Skeletal muscle tissue (tissue), 4 donors: ENCODE data around the gene TFB2M. TPM values are rescaled to one million over a fixed set of nuclear protein-coding genes. Genes with fewer than 3 reads are reported as not detected.
A peak's percentile ranks its signal among the peaks of the same experiment; 100 is the strongest.

ENCODE experiments used
- H3K27ac ChIP-seq: one replicate; pipeline ENCODE4 v1.7.0; 2013; ENCODE audit warnings: mild to moderate bottlenecking, low read depth, low read length, inconsistent platforms
- H3K27me3 ChIP-seq, 3 donors: one replicate each; pipeline ENCODE4 v1.7.0; 2013; ENCODE audit warnings: low read length in 3 of 3; ENCODE audit not compliant: control insufficient read depth in 3 of 3, insufficient read depth in 3 of 3
- H3K36me3 ChIP-seq, 3 donors: one replicate each; pipeline ENCODE4 v1.7.0; 2013; ENCODE audit warnings: low read length in 3 of 3; ENCODE audit not compliant: control insufficient read depth in 3 of 3, insufficient read depth in 3 of 3
- H3K4me1 ChIP-seq, 3 donors: one replicate each; pipeline ENCODE4 v1.7.0; 2013; ENCODE audit warnings: low read length in 3 of 3, mild to moderate bottlenecking in 3 of 3; ENCODE audit not compliant: control insufficient read depth in 3 of 3, insufficient read depth in 3 of 3
- H3K4me3 ChIP-seq, 3 donors: one replicate each; pipeline ENCODE4 v1.7.0; 2013; ENCODE audit warnings: low read length in 3 of 3
- H3K9ac ChIP-seq, 3 donors: one replicate each; pipeline ENCODE4 v1.7.0; 2013; ENCODE audit warnings: low read length in 3 of 3, mild to moderate bottlenecking in 3 of 3, moderate library complexity in 2 of 3, low read depth in 1 of 3
- H3K9me3 ChIP-seq, 3 donors: one replicate each; pipeline ENCODE4 v1.7.0; 2013; ENCODE audit warnings: low read length in 3 of 3; ENCODE audit not compliant: control insufficient read depth in 3 of 3
- total RNA-seq: library from RNA; depleted of rRNA; stranded (reverse); fragments of >200 nt; gene quantifications from one replicate; pipeline ENCODE4 v1.2.3, GENCODE V29; 2014
- donor health status: Osteomylitis.

TFB2M gene
- total RNA-seq, 1 donor from 2014 or later, result 21.4 TPM

DNA sequence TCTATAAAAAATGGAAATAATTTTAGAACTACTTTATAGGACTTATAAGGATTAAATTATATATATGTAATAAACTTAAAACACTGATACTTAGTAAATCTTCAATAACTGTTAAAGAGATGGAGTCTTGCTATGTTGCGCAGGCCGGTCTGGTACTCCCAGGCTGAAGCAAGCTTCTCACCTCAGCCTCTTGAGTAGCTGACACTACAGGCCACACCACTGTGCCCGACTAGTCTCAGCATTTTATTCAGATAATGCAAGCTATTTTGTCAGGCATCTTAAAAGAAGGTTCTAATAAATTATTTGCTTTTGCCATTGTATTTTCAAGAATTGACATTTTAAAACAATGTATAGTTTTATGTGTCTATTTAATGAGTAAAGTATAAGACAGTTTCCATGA lies 21.0 kb upstream of the TFB2M start:
- H3K4me1 ChIP-seq, result peaks cover 27 to 35% (median 34%) of the 10 kb centered on the region in 3 donors
- peak overlapping the region; percentile 31 for H3K27ac ChIP-seq
- no peak overlapping the region for H3K9ac ChIP-seq

GRCh38 chr1:246583448-246584185 lies 17.6 kb upstream of the TFB2M start:
- Histone ChIP-seq H3K9ac (no peak overlapping the region), H3K27me3 (no peaks in the 10 kb centered on the region), H3K4me1 (peaks cover 34 to 38% (median 37%) of the 10 kb centered on the region in 3 donors), H3K4me3 (no peak overlapping the region), H3K27ac (peak overlapping the region; percentile 43), H3K9me3 (no peaks in the 10 kb centered on the region), H3K36me3 (no peaks in the 10 kb centered on the region)

More for the DNA sequence above, 21.0 kb upstream of the TFB2M start:
- no peaks in the 10 kb centered on the region for H3K9me3 ChIP-seq
- H3K36me3 ChIP-seq, result peaks cover 0 to 2% (median 2%) of the 10 kb centered on the region in 3 donors
- H3K4me3 ChIP-seq, result no peak overlapping the region
- H3K27me3 ChIP-seq, result no peaks in the 10 kb centered on the region

DNA sequence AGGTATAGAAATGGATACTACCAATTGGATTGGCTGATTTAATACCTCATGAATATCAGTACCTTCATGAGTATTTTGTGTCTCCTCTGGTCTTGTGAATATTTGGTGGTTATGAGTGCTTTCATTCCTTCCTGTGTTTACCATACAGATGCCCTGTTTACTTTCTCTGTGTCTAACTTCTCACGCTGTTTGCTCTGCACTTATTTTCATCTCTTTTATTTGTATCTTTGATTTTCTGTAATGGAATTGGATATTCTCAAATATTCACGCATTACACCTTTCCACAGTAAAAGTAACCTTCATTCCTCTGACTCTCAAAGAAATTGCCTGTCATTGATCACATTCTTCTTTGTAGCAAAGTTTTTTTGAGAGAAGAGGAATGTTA lies 17.0 kb upstream of the TFB2M start:
- H3K4me1 ChIP-seq, result peaks cover 37 to 40% (median 38%) of the 10 kb centered on the region in 3 donors
- no peaks in the 10 kb centered on the region for H3K36me3 ChIP-seq
- H3K9me3 ChIP-seq, result no peaks in the 10 kb centered on the region
- no peak overlapping the region for H3K9ac ChIP-seq
- no peaks in the 10 kb centered on the region for H3K27me3 ChIP-seq
- peak overlapping the region; percentile 43 for H3K27ac ChIP-seq
- no peak overlapping the region for H3K4me3 ChIP-seq

DNA sequence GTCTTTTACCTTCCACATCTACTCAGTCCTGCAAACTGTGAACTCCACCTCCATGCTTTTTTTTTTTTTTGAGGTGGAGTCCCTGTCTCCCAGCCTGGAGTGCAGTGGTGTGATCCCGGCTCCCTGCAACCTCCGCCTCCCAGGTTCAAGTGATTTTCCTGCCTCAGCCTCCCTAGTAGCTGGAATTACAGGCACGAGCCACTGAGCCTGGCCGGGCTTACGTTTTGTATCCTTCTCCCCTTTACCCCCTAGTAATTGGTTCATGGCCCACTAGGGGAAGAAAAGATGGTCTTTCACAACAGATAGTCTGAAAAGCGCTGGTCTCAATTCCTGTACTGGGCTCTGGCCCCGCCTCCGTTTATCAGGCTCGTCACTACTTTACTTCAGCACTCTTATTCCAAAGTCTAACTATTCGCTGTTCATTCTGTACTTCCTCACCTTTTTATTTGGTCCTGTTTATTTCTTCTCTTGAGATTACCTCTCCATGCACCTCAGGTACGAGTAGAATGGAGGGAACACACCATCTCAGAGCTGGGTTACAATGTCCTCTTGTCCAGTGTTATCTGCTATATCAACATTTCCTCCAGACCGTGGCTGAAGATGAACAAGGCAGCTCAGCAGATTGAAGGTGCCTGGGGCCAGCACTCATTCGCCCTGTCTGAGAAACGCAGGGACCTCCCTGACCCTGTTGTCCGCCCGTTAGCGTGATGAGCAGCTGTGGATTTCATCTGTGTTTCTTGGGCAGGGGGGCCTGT lies 16.4 kb upstream of the TFB2M start:
- peaks cover 38 to 40% (median 40%) of the 10 kb centered on the region in 3 donors for H3K4me1 ChIP-seq
- no peak overlapping the region for H3K27ac ChIP-seq
- no peaks in the 10 kb centered on the region for H3K36me3 ChIP-seq
- H3K9ac ChIP-seq, result no peak overlapping the region
- H3K27me3 ChIP-seq, result no peaks in the 10 kb centered on the region
- H3K4me3 ChIP-seq, result no peak overlapping the region
- H3K9me3 ChIP-seq, result no peaks in the 10 kb centered on the region

DNA sequence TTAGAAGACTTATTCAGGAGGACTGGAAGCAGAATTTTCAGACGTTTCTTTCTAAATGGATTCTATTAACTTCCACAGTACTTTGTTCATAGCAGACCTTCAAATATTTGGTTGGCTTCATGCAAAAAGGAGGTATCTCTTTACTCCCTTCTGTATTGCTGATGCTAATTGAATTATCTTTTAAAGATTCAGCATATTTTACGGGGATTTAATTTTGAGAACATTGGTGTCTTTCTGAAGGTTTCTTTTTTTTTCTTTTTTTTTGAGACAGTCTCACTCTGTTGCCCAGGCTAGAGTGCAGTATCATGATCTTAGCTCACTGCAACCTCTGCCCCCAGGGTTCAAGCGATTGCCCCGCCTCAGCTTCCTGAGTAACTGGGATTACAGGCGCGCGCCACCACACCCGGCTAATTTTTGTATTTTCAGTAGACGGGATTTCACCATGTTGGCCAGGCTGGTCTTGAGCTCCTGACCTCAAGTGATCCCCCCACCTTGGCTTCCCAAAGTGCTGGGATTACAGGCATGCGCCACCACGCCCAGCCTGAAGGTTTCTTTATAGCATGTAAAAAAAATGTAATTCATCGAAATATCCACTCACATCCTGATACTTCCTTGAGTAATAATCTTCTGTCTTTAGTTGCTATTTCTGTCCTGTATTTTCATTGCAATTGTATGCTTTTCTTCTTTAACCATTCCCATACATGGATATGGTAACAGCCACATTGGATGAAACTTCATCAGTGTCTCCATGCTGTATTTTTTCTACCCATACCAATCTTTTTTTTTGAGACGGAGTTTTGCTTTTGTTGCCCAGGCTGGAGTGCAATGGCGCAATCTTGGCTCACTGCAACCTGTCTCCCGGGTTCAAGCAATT lies 14.7 kb upstream of the TFB2M start:
- no peaks in the 10 kb centered on the region for H3K36me3 ChIP-seq
- H3K9me3 ChIP-seq, result no peaks in the 10 kb centered on the region
- no peak overlapping the region for H3K9ac ChIP-seq
- no peaks in the 10 kb centered on the region for H3K27me3 ChIP-seq
- no peak overlapping the region for H3K27ac ChIP-seq
- peaks cover 38 to 42% (median 39%) of the 10 kb centered on the region in 3 donors for H3K4me1 ChIP-seq
- no peak overlapping the region for H3K4me3 ChIP-seq

DNA sequence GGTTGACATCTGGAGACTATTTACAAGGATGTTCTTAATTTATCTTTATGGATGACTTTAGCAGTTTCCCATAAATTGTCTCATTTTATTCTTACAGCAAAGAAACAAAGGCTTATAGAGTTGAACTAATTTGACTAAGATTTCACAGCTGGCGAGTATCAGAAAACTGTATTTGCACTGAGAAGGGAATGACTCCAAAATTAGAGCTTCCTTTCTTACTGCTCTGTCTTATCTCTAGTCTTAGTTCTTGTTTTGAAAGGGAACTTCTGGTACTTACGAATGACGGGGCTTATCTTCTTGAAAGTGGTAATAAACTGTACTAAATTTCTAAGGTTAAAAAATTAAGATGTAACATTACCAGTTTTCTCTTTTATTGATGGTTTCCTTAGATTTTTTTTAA lies 13.8 kb upstream of the TFB2M start:
- Histone ChIP-seq H3K36me3 (no peaks in the 10 kb centered on the region), H3K9me3 (no peaks in the 10 kb centered on the region), H3K4me3 (no peak overlapping the region), H3K9ac (no peak overlapping the region), H3K4me1 (peaks cover 32 to 35% (median 33%) of the 10 kb centered on the region in 3 donors), H3K27ac (no peak overlapping the region), H3K27me3 (no peaks in the 10 kb centered on the region)

GRCh38 chr1:246577720-246578106 lies 11.7 kb upstream of the TFB2M start:
- Histone ChIP-seq H3K4me3 (no peak overlapping the region), H3K36me3 (no peaks in the 10 kb centered on the region), H3K27me3 (no peaks in the 10 kb centered on the region), H3K4me1 (peaks cover 13 to 26% (median 15%) of the 10 kb centered on the region in 3 donors), H3K9ac (peak overlapping the region in 1 of 3 donors; percentile 61), H3K27ac (peak overlapping the region; percentile 34), H3K9me3 (no peaks in the 10 kb centered on the region)

DNA sequence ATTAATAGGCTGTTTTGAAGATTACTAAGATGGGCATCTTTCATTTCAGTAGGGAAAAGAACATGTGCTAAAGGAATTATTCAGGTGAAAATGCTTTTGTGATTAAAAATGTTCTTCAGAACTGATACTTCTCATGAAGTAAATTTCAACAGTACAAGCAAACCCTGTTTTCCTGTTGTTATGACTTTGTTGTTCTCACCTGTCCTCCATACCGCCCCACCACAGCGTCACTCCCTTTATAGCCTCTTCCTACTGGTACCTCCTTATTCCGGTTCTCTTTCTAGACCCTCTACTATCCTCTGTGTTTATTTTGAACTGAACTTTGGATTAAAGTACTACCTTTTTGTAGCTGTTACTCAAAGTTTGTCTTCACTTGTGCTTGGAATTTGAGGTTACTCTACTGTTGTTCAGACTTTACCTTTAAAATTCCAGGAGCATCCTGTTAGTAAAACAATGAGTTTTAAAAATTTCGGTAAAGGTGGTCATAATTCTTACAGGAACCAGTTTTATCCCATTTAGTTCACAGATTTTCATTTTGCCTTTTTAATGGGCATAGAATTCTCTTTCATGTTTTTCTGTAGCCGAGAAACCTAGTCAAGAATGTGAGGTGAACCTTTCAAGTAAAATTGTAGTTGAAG lies 11.1 kb upstream of the TFB2M start:
- Histone ChIP-seq H3K4me1 (peaks cover 11 to 27% (median 14%) of the 10 kb centered on the region in 3 donors), H3K27ac (peak overlapping the region; percentile 34)

GRCh38 chr1:246576709-246577032 lies 10.6 kb upstream of the TFB2M start:
- Histone ChIP-seq H3K27me3 (no peaks in the 10 kb centered on the region), H3K9me3 (no peaks in the 10 kb centered on the region), H3K4me1 (peaks cover 11 to 27% (median 14%) of the 10 kb centered on the region in 3 donors), H3K4me3 (no peak overlapping the region), H3K36me3 (no peaks in the 10 kb centered on the region), H3K27ac (no peak overlapping the region), H3K9ac (no peak overlapping the region)

More for the DNA sequence above, 11.1 kb upstream of the TFB2M start:
- no peak overlapping the region for H3K4me3 ChIP-seq
- H3K9me3 ChIP-seq, result no peaks in the 10 kb centered on the region
- H3K36me3 ChIP-seq, result no peaks in the 10 kb centered on the region
- H3K9ac ChIP-seq, result no peak overlapping the region
- no peaks in the 10 kb centered on the region for H3K27me3 ChIP-seq
